GM21717 (cell line): ENCODE data around the gene PDZD7.

Experiments
- ATAC-seq: cut with Tn5 transposase; IDR thresholded peaks from one replicate; pipeline ENCODE4 v1.9.1; 2021; ENCODE audit warnings: mild to moderate bottlenecking, moderate library complexity; ENCODE audit not compliant: unreplicated experiment

PDZD7 gene

DNA sequence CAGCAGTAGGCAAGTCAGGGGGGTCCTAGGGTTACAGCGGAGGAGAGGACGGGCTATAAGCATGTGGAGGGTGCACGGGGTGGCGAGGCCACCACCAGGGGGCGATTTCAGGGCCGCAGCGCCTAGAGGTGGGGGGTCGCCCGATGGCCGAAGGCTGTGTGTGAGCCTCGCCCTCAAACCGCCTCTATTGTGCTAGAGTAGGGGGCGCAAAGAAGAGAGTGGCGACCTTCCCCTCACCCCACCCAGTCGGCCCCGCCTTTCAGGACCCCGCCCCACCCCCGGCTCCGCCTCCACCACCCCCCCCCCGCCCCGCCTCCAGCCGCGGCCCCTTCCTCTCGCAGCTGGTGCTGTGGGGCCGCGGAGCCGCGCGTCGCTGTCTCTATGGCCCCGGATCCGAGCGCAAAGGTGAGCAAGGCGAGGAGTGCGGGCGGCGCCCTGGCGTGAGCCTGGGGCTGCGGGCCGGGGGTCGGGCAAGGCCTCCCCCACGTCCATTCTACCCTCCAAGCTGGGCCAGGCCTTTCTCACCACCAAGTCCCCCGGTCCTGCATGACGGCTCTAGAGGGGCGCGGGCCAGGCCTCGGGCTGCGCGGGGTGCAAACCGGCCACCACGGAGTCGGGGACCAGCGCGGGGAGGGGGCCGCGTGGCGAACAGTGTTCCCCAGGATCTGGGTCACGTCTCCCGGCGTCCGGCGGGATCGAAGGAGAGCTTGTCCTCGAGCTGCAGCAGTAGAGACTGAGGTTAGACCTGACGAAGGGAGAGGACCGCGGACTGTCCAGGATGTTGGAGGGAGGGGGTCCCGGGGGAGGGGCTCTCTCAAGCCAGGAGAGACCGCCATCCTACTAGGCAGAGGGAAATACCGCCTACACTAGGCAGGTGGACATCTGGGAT lies 61.5 kb downstream of the PDZD7 start, which contains the start of gene SEMA4G:
Gene SEMA4G (plus strand): TSS at position 318 of the 889 bp plus-strand sequence. CDS start 3,409 bp downstream, outside the sequence.
- no peak for ATAC-seq

DNA sequence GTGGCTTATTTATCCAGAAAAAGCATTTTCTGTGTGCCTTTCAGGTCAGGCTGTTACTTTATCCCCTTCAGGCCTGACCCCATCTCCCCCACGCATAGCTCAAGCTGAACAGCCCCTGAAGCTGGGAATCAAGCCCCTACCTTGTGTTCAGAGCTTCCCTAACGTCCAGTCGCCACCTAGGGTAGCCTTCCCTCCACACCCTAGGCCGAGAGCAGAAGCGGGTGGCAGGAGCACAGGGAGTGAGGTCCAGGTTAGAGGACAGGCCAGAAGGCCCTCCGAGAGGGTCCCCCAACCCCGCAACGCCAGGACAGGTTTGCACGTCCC lies 62.1 kb downstream of the PDZD7 start:
- no peak for ATAC-seq

DNA sequence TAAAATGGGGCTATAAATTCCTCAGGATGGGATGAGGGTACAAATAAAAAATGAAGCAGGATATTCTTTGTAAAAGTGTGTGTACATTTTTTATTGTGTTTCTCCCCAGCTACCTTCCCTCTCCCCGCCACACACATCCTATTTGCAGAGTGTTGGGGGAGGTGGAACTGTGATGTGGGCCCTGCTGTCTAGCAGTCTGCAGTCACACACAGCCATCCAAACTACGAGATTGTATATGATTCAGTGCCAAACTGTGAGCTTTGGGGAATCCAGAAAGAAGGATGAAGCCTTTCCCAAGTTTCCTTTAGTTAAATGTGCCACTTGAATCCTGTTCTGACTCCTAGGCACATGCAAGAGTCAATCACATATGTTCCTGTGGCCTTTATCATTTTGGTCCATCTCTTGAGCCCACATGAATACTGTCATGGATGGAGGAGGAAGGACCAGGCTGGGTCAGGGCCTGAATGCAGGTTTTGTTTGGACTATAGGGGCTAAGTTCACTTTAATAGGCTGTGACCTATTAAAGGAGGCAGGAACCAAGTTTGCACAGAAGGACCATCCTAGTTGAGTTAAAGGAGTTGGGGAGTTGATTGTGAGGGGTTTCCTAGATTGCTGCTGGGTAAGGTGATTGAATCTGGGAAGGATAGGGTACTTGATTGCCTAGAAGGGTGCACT lies 62.7 kb downstream of the PDZD7 start:
- ATAC-seq, result no peak

DNA sequence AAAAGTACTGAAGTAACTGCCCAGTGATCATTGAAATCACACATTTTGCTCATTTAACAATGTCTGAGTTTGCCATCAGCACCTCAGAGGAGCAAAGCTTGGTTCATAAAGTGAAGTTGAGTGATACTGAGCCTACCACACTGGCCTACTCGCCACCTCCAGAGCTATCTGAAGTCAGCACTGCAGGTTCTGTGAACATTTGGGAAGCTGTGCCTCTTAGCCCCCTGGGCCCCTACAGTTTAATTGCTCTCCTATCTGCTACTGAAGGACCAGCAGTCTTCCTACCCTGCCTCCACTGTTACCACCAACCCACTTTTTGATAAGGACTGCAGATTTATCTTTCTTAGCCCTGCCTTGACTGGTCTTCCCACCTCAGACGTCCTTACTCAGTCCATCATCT lies 63.6 kb downstream of the PDZD7 start:
- ATAC-seq, result no peak

DNA sequence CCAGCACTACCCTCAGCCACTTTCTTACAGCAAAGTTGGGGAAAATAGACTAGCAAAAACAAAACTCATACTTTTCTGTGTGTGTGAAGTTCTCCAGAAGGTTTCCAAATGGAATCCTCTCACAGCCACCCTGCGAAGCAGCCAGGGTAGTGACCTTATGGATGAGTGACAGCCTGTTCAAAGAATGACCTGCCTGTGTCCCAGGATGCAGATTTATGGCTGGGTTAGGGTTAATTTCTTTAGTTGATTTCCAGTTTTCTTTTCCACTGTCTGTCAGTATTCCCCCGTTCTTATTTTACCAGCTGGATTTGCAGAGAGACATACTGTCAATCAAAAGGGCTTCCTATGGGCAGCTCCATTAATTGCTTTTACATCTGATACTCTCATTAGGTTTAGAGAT lies 64.0 kb downstream of the PDZD7 start:
- no peak for ATAC-seq

GRCh38 chr10:100965820-100966219 lies 65.1 kb downstream of the PDZD7 start:
- ATAC-seq, result no peak

GRCh38 chr10:100963826-100964225 lies 67.1 kb downstream of the PDZD7 start:
- no peak for ATAC-seq

GRCh38 chr10:100962351-100963080 lies 68.4 kb downstream of the PDZD7 start:
- ATAC-seq, result no peak

DNA sequence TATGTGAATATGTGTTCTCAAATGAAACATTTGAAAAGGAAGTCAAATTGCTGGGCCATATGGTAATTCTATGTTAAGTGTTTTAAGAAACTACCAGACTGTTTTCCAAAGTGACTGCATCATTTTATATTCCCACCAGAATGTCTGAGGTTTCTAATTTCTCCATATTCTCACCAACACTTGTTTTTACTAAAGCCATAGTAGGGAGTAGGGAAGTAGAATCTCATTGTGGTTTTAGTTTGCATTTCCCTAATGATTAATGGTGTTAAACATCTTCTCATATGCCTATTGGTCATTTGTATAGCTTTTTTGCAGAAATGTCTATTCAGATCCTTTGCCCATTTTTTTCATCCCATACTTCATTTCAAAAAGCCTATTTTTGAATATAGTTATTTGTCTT lies 70.7 kb downstream of the PDZD7 start:
- ATAC-seq, result no peak
